GM18517 (cell line): ENCODE results near the gene CENPX.

Source experiments
- ATAC-seq: cut with Tn5 transposase; IDR thresholded peaks from one replicate; pipeline ENCODE4 v1.9.1; 2021; ENCODE audit warnings: mild to moderate bottlenecking, moderate library complexity; ENCODE audit not compliant: unreplicated experiment

The CENPX gene

GRCh38 chr17:81999587-81999975 is 23.1 kb downstream of the CENPX start:
- ATAC-seq, result no peak

- no peak for ATAC-seq
Observed at GRCh38 chr17:81998691-81999438, 23.8 kb downstream of the CENPX start.

- ATAC-seq, result no peak
Observed at GRCh38 chr17:81998212-81998611, 24.5 kb downstream of the CENPX start.

- ATAC-seq, result no peak
Observed at GRCh38 chr17:81996757-81997441, 25.8 kb downstream of the CENPX start.

GRCh38 chr17:81996232-81996756 is 26.4 kb downstream of the CENPX start:
- ATAC-seq, result no peak

- no peak for ATAC-seq
Observed at GRCh38 chr17:81995463-81996231, 27.0 kb downstream of the CENPX start.

- ATAC-seq, result no peak
Observed at GRCh38 chr17:81994593-81995462, 27.9 kb downstream of the CENPX start.

GRCh38 chr17:81993729-81994592 is 28.7 kb downstream of the CENPX start:
- no peak for ATAC-seq

- no peak for ATAC-seq
Observed at GRCh38 chr17:81992306-81993102, 30.2 kb downstream of the CENPX start.

- no peak for ATAC-seq
Observed at GRCh38 chr17:81991684-81992305, 30.9 kb downstream of the CENPX start.

- no peak for ATAC-seq
Observed at GRCh38 chr17:81990836-81991683, 31.6 kb downstream of the CENPX start.

- ATAC-seq, result no peak
Observed at GRCh38 chr17:81987161-81987770, 35.4 kb downstream of the CENPX start.

- ATAC-seq, result no peak
Observed at GRCh38 chr17:81986606-81987005, 36.1 kb downstream of the CENPX start.

- no peak for ATAC-seq
Observed at GRCh38 chr17:81984773-81985410, 37.8 kb downstream of the CENPX start.

- ATAC-seq, result no peak
Observed at GRCh38 chr17:81983639-81984373, 38.9 kb downstream of the CENPX start.
